CD4-positive, alpha-beta T cell treated with Interleukin-6 at 100 ng/mL for 8 hours (primary cell): ENCODE measurements around the gene ISYNA1.

Experiments
- DNase-seq: peaks from one replicate; pipeline ENCODE4 v3.0.0-alpha.2; 2020; ENCODE audit warnings: mixed read lengths, low spot score

Gene ISYNA1

GRCh38 chr19:18437491-18438330 is at the start of gene ISYNA1:
Gene ISYNA1, minus strand, starts transcription at chr19:18438133. Its CDS starts 154 bp downstream, at chr19:18437979.
- DNase-seq = peak; percentile 37

- no peak for DNase-seq
Measured at GRCh38 chr19:18486746-18487145, 48.8 kb upstream of the ISYNA1 start.

GRCh38 chr19:18484992-18485391 is 47.1 kb upstream of the ISYNA1 start:
- no peak for DNase-seq

- no peak for DNase-seq
Measured at GRCh38 chr19:18483119-18483890, 45.4 kb upstream of the ISYNA1 start.

- DNase-seq = no peak
Measured at GRCh38 chr19:18481505-18482222, 43.7 kb upstream of the ISYNA1 start.

GRCh38 chr19:18480006-18480691 is 42.2 kb upstream of the ISYNA1 start:
- DNase-seq = no peak

- DNase-seq = peak; percentile 40
Measured at GRCh38 chr19:18478545-18479311, 40.8 kb upstream of the ISYNA1 start.

GRCh38 chr19:18477974-18478373 is 40.0 kb upstream of the ISYNA1 start:
- no peak for DNase-seq

GRCh38 chr19:18477042-18477779 is 39.3 kb upstream of the ISYNA1 start:
- no peak for DNase-seq

- DNase-seq = no peak
Measured at GRCh38 chr19:18476507-18477041, 38.6 kb upstream of the ISYNA1 start.

GRCh38 chr19:18475762-18476331 is 37.9 kb upstream of the ISYNA1 start:
- no peak for DNase-seq

GRCh38 chr19:18475004-18475453 is 37.1 kb upstream of the ISYNA1 start:
- DNase-seq = peak; percentile 64

- no peak for DNase-seq
Measured at GRCh38 chr19:18474366-18474887, 36.5 kb upstream of the ISYNA1 start.

GRCh38 chr19:18473706-18474087 is 35.8 kb upstream of the ISYNA1 start:
- no peak for DNase-seq

GRCh38 chr19:18473003-18473705 is 35.2 kb upstream of the ISYNA1 start:
- DNase-seq = no peak

GRCh38 chr19:18470787-18471186 is 32.9 kb upstream of the ISYNA1 start:
- DNase-seq = no peak

GRCh38 chr19:18469069-18469846 is 31.3 kb upstream of the ISYNA1 start:
- peak; percentile 54 for DNase-seq

GRCh38 chr19:18468517-18468916 is 30.6 kb upstream of the ISYNA1 start:
- DNase-seq = no peak
